Transverse colon (tissue), 3 donors: ENCODE measurements around the gene VPS4B.

Experiments
- CTCF ChIP-seq, 5 experiments: fragments of 200-600 bp in 3 of 5; fragments of 450-650 bp in 2 of 5; sonication (generic) in 3 of 5; IDR thresholded peaks; 1 replicate in 2 of 5; 2 replicates in 3 of 5; pipeline ENCODE4 v1.5.1; 2016 to 2017; ENCODE audit warnings: antibody characterized with exemption in 5 of 5, inconsistent platforms in 3 of 5, mild to moderate bottlenecking in 2 of 5, moderate library complexity in 1 of 5
- POLR2A ChIP-seq: fragments of 450-650 bp; IDR thresholded peaks from one replicate; pipeline ENCODE4 v1.6.1; 2016; ENCODE audit warnings: antibody characterized with exemption, mild to moderate bottlenecking, moderate library complexity

- TF ChIP-seq CTCF (IDR thresholded peaks at IDR 0.05) = no peak
- no peak for TF ChIP-seq POLR2A
These were observed 8.2 kb upstream of the VPS4B start for GRCh38 chr18:63430526-63430925.
